Raji (cell line): ENCODE data around the gene MUC4.

Source experiments
- POLR2A ChIP-seq: IDR thresholded peaks from 2 replicates; pipeline ENCODE4 v1.6.1; 2011; ENCODE audit warnings: low read depth, low read length, control low read depth; ENCODE audit not compliant: insufficient read depth

Gene MUC4

GRCh38 chr3:195701042-195701915, 110.5 kb downstream of the MUC4 start:
- TF ChIP-seq POLR2A: no peak

- no peak for TF ChIP-seq POLR2A
Measured at GRCh38 chr3:195700319-195700718, 111.4 kb downstream of the MUC4 start.

- TF ChIP-seq POLR2A: no peak
Measured at GRCh38 chr3:195699860-195700259, 111.9 kb downstream of the MUC4 start.

- no peak for TF ChIP-seq POLR2A
Measured at GRCh38 chr3:195699388-195699771, 112.3 kb downstream of the MUC4 start.

GRCh38 chr3:195698647-195699387, 112.9 kb downstream of the MUC4 start:
- TF ChIP-seq POLR2A: no peak

- no peak for TF ChIP-seq POLR2A
Measured at GRCh38 chr3:195698325-195698646, 113.4 kb downstream of the MUC4 start.

GRCh38 chr3:195697582-195698324, 114.0 kb downstream of the MUC4 start:
- no peak for TF ChIP-seq POLR2A
